Cardiac muscle cell (in vitro differentiated cells and primary cell): ENCODE results near the gene TCFL5. TPM values are rescaled to one million over a fixed set of nuclear protein-coding genes. Genes with fewer than 3 reads are reported as not detected.

Experiments
- DNase-seq, 2 donors: peaks; one replicate each; pipeline versions ENCODE4 v3.0.0 to v3.0.0-alpha.2; 2010 to 2017; ENCODE audit warnings: low read depth in 1 of 2, low spot score in 1 of 2
- H3K27ac ChIP-seq: fragments of 200-600 bp; sonication (generic); 2 replicates; pipeline ENCODE4 v1.5.1; 2016
- H3K27me3 ChIP-seq: fragments of 200-600 bp; sonication (generic); 2 replicates; pipeline ENCODE4 v1.6.0; 2016; ENCODE audit warnings: control low read depth
- H3K36me3 ChIP-seq: fragments of 200-600 bp; sonication (generic); 2 replicates; pipeline ENCODE4 v1.5.1; 2016; ENCODE audit warnings: control low read depth
- H3K4me1 ChIP-seq: fragments of 200-600 bp; sonication (generic); 2 replicates; pipeline ENCODE4 v1.8.1; 2017; ENCODE audit warnings: low read depth, mild to moderate bottlenecking, mixed run types
- H3K4me3 ChIP-seq: fragments of 200-600 bp; sonication (generic); 2 replicates; pipeline ENCODE4 v1.5.1; 2016; ENCODE audit warnings: mild to moderate bottlenecking
- H3K9me3 ChIP-seq: fragments of 200-600 bp; sonication (generic); 2 replicates; pipeline ENCODE4 v1.5.1; 2017; ENCODE audit warnings: low read depth, mild to moderate bottlenecking, control low read depth
- polyA plus RNA-seq: library from polyadenylated mRNA; unstranded; fragments of >200 nt; fragmentation: Nextera tagmentation; extraction: Ambion mirVana; gene quantifications from 2 replicates; pipeline ENCODE4 v1.2.1, GENCODE V29; 2016
- total RNA-seq: library from RNA; depleted of rRNA; stranded (reverse); fragments of >200 nt; gene quantifications from 2 replicates; pipeline ENCODE4 v1.2.3, GENCODE V29; 2016
- TF ChIP-seq, protein P1 (sequence below): IDR thresholded peaks from 2 replicates; pipeline ENCODE4 v1.5.1; 2012; ENCODE audit warnings: low read depth, mild to moderate bottlenecking, low read length

TCFL5 gene
- total and polyA plus RNA-seq, 2 experiments from 2014 or later, result 6.6 to 8.1 TPM

DNA sequence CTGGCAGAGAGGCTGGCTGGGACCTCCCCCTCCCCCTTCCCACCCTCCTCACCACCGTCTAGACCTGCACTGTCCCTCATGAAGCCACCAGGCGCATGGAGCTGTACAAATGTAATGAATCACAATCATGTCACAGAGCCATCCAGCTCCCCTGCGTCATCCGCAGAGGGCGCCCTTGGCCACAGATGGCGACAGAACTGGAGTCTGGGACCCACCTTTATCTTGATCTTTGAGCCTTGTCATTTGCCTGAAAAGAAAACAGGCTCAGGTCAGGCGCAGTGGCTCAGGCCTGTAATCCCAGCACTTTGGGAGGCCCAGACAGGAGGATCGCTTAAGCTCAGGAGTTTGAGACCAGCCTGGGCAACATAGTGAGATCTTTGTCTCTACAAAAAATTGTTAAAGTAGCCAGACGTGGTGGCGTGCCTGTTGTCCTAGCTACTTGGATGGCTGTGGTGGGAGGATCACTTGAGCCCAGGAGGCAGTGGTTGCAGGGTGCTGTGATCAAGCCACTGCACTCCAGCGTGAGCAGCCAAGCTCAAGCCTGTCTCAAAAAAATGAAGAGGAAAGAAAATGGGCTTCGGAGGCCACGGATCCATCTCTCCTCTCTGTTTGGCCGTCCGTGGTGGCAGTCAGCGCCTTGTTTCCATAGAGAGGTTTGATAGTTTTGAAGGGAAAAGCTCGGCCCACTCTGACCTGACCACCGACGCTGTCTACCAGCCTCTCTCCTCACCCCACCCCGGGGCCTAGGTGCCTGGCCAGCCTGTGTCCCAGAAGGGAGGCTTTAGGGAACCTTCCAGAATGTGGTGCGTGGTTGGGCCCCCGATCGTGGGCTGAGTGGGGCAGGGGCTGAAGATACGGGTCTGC, 38.6 kb downstream of the TCFL5 start:
- H3K27ac ChIP-seq, result no peak overlapping the region
- peaks cover 10% of the 10 kb centered on the region for H3K4me1 ChIP-seq
- no peaks in the 10 kb centered on the region for H3K9me3 ChIP-seq
- no peaks in the 10 kb centered on the region for H3K27me3 ChIP-seq
- no peaks in the 10 kb centered on the region for H3K36me3 ChIP-seq
- DNase-seq, result peak in 1 of 2 donors; percentile 38
- H3K4me3 ChIP-seq, result no peak overlapping the region
- TF ChIP-seq, protein P1, sequence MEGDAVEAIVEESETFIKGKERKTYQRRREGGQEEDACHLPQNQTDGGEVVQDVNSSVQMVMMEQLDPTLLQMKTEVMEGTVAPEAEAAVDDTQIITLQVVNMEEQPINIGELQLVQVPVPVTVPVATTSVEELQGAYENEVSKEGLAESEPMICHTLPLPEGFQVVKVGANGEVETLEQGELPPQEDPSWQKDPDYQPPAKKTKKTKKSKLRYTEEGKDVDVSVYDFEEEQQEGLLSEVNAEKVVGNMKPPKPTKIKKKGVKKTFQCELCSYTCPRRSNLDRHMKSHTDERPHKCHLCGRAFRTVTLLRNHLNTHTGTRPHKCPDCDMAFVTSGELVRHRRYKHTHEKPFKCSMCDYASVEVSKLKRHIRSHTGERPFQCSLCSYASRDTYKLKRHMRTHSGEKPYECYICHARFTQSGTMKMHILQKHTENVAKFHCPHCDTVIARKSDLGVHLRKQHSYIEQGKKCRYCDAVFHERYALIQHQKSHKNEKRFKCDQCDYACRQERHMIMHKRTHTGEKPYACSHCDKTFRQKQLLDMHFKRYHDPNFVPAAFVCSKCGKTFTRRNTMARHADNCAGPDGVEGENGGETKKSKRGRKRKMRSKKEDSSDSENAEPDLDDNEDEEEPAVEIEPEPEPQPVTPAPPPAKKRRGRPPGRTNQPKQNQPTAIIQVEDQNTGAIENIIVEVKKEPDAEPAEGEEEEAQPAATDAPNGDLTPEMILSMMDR, result peak; percentile 22

DNA sequence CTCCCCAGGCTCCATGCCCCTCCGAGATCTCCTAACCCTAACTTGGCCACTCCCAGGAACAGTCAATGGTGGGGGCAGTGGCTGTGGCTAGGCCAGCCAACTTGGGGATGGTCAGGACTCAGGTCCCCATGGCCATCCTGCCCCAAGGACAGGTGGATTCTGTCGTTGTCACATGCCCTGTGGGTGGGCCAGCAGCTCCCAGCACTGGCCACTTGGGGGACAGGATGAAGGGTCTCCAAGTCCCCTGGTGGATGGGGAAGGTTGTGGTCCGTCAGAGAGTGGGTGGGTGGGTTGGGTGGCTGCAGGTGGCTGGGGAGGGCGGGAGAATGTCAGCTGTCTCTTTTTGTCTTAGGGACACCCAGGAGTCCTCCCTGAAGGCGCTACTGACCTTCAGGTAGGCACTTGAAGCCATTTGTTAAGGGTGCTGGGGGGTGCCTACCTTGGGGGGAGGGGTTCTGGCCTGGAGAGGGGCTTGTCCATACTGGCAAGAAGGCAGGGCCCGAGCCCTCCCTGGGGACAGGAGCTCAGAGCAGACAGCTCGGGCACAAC, 39.3 kb downstream of the TCFL5 start:
- H3K4me3 ChIP-seq, result no peak overlapping the region
- TF ChIP-seq, protein P1, result no peak
- no peak overlapping the region for H3K27ac ChIP-seq
- DNase-seq, result no peak
- H3K9me3 ChIP-seq, result no peaks in the 10 kb centered on the region
- H3K27me3 ChIP-seq, result peaks cover 6% of the 10 kb centered on the region
- H3K36me3 ChIP-seq, result no peaks in the 10 kb centered on the region
- peaks cover 10% of the 10 kb centered on the region for H3K4me1 ChIP-seq

DNA sequence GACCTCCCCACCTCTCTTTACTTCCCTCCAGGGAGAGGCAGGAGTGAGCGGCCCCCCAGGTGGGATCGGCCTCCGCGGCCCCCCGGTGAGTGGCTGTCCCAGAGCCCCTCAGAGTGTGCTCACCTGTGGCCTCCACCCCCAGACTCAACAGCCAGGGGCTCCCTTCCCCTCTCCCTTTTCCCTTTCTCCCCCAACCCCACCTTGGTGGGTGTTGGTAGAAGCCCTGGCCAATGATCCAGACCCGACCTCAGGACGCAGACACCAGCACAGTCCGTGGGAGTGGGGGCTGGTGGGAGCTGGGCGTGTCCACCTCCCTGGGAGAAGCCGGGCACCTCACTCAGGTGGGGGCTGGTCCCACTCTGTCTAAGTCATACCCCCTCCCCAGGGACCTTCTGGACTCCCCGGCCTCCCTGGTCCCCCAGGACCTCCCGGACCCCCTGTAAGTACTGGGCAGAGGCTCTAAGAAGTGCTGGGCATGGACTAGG, 39.9 kb downstream of the TCFL5 start:
- peaks cover 12% of the 10 kb centered on the region for H3K27me3 ChIP-seq
- H3K36me3 ChIP-seq, result no peaks in the 10 kb centered on the region
- TF ChIP-seq, protein P1, result no peak
- DNase-seq, result no peak
- no peaks in the 10 kb centered on the region for H3K9me3 ChIP-seq
- no peak overlapping the region for H3K4me3 ChIP-seq
- no peak overlapping the region for H3K27ac ChIP-seq
- H3K4me1 ChIP-seq, result peaks cover 10% of the 10 kb centered on the region

DNA sequence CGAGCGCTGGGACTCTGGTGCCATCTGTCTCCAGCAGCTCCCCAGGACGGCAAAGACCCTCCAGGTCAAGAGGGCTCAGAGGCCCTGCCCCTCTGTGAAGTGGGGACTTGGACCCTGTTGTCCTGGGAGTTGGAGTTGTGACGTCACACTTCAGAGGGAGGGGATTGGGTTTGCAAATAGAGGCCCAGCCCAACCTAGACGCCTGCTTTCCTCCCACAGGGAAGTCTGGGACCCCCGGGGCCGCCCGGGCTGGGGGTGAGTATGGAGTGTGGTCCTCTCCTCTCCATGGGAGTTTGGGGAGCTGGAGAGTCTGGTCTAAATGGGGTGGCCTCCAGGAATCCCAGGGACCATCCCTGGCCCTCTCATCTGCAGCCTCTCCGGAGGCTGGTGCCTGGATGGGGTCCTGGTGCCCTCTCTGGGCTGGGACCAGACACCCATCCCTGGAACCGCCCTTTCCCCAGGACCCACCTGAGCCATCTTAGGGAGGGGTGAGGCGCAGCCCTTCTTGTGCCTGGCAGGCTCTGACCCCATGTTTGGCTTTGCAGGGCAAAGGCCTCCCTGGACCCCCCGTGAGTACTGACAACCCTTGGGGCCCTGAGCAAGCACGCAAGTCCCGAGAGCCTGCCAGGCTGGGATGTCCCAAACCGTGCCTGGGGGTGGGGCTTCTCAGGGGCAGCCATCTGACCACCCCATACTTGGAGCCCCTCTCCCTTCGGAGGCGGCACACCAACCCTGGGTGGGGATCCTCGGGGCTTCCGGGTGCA, 40.5 kb downstream of the TCFL5 start:
- TF ChIP-seq, protein P1, result no peak
- no peak for DNase-seq
- H3K9me3 ChIP-seq, result no peaks in the 10 kb centered on the region

DNA sequence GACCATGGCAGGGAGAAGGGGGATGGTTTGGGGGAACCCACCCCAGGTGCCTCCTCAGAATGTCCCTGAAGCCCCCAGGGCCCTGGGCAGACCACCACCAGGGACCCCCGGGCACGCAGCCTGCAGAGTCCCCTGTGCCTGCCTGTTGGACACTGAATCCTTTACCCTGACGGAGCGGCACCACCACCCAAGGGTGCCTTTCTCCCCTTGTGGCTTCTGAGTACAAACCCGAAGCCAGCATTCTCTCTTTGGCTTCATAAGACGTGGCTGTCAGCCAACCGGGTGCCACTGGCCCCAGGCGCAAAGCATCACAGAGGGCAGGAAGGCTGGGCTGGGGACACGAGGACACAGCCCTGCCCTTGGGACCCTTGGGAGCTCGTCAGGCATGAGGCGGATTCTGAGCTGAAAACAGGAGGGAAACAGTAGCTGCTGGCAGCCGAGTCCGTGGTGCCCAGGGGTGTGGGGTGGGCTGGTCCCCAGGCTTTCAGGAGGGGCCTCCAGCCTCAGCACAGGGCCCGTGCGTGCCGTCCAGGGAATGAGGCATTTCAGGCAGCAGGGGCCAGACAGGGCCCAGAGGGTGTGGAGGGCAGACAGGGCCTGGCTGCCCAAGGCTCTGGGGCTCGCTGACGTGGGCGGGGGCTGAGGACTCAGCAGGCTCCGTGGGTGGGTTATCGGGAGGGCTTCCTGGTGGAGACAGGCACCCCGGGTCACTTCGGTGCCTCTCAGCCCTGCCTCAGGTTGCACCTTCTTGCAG, 41.2 kb downstream of the TCFL5 start:
- TF ChIP-seq, protein P1, result no peak
- H3K9me3 ChIP-seq, result no peaks in the 10 kb centered on the region
- H3K36me3 ChIP-seq, result no peaks in the 10 kb centered on the region
- H3K4me3 ChIP-seq, result no peak overlapping the region
- H3K27ac ChIP-seq, result no peak overlapping the region
- DNase-seq, result no peak
- peaks cover 13% of the 10 kb centered on the region for H3K4me1 ChIP-seq
- H3K27me3 ChIP-seq, result peaks cover 26% of the 10 kb centered on the region

More for the DNA sequence above, 40.5 kb downstream of the TCFL5 start:
- H3K27me3 ChIP-seq, result peaks cover 18% of the 10 kb centered on the region
- no peak overlapping the region for H3K4me3 ChIP-seq
- H3K36me3 ChIP-seq, result no peaks in the 10 kb centered on the region
- H3K4me1 ChIP-seq, result peaks cover 13% of the 10 kb centered on the region
- no peak overlapping the region for H3K27ac ChIP-seq
